Renal cortical epithelial cell (primary cell): ENCODE data around the gene CAMK2D. TPM values are rescaled to one million over a fixed set of nuclear protein-coding genes. Genes with fewer than 3 reads are reported as not detected.
"Not testable (repeated sequence)": the region's sequence is repeated elsewhere in the genome, so short reads cannot be mapped to it uniquely, and the experiment has no call there.

Experiments
- DNase-seq: peaks from one replicate; pipeline ENCODE4 v3.0.0-alpha.2; 2011; ENCODE audit warnings: low read depth
- total RNA-seq: library from RNA; depleted of rRNA; stranded (reverse); fragments of >200 nt; gene quantifications from 2 replicates; pipeline ENCODE4 v1.2.3, GENCODE V29; 2014

CAMK2D gene
- total RNA-seq, 1 donor from 2014 or later, result 50.1 TPM

DNA sequence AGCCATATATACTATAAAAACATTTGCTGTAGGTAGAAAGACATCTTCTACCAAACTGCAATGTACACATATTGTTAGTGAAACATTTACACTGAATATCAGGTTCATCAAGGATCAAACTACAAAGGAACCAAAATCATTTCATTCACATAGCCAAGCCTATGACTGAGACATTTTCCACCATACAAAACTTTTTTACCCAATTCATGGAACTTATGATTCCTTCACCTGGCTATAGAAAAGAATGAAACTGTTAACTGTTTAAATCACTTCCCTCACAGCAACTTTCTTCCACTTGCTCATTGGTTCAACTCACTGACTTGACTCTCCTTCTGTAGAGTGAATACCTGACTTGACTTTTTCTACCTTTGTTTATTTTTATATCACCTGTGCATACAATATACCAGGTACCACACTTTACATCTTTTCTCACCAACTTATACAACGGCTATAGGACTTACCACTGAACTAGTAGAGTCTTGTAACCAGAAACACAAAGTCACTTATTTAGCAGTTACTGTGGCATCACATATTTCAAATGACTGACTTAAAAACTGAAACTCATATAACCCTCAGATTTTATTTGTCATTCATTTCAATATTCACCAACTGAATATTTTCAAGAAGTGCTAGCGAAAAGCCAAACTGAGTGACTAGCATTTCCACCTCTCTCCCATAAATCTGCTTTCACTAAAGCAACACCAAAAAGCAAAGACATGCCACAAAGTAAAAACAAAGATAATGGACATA, 30.9 kb downstream of the CAMK2D start:
- DNase-seq, result no peak

DNA sequence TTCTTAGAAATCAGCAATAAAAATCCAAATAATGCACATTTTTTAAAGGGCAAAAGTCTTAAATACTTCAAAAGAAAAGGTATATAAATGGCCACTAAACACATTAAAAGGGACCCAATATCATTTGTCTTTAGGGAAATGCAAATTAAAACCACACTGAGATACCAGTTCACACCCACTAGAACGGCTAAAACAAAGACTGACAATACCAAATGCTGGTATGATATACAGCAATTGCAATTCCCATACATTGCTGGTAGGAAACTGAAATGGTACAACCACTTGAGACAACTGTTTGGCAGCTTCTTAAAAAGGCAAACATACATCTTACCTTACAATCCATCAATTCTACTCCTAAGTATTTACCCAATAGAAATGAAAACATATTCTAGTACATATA, 33.7 kb downstream of the CAMK2D start:
- DNase-seq, result no peak

GRCh38 chr4:113725963-113726362, 35.6 kb downstream of the CAMK2D start:
- no peak for DNase-seq

DNA sequence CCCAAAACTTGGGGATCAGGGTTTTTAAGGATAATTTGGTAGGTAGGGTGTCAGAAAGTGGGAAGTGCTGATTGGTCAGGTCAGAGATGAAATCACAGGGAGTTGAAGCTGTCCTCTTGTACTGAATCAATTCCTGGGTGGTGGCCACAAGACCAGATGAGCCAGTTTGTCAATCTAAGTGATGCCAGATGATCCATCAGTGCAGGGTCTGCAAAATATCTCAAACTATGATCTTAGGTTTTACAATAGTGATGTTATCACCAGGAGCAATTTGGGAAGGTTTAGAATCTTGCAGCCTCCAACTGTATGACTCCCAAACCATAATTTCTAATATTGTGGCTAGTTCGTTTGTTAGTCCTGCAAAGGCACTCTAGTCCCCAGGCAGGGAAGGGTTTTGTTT, 43.3 kb downstream of the CAMK2D start:
- DNase-seq, result no peak

DNA sequence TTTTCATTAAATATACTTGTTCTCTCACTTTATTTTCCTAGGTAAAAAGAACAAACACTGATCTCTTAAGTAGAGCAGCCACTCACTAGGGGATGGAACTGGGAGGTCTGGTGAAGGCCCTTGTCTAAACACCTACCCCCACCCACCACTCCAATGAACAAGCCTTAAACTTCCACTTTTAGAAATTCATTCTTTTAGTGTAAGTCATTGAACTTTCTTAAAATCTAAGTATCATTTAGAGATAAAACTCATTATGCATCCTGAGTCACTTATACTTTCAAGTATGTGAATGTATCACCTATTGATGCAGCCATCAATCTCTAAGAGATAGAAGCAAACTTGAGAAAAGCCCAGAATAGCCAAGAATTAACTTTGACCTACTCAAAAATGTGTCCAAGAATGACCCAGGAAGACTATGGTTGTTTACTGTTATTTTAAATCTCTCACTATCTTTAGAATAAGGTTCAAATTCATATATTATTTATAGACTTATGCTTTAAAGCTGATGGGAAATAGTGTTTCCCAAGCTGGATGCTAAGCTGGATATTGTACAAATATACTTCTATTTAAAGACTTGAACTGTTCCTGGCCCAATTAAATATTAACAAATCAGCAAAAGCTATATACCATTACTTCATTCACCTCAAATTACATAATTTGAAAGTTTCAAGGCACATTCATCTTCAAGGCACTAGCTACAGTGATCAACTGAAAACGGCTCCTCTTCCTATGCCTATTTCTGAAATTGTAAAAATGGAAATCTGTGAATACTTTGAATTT, 49.5 kb downstream of the CAMK2D start:
- DNase-seq, result peak; percentile 27

GRCh38 chr4:113708250-113708649, 53.3 kb downstream of the CAMK2D start:
- DNase-seq, result peak; percentile 71

DNA sequence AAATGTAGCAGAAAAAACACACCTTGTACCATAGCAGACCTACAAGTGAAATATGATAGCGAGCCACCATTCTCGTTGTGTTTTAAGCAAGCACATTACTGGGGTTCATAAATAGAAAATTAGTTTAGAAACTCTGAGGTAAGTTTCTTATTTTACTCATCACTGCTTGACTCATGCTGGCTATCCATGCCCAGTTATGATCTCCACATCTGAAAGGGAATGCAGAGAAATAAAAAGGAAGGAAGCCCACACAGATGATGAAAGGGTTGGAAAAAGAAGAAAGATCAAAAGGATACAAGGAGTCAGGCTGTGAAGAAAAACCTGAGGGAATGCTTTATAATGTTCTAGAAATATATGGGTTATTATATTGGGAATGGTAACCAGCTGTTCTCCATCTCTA, 54.5 kb downstream of the CAMK2D start:
- DNase-seq, result no peak

DNA sequence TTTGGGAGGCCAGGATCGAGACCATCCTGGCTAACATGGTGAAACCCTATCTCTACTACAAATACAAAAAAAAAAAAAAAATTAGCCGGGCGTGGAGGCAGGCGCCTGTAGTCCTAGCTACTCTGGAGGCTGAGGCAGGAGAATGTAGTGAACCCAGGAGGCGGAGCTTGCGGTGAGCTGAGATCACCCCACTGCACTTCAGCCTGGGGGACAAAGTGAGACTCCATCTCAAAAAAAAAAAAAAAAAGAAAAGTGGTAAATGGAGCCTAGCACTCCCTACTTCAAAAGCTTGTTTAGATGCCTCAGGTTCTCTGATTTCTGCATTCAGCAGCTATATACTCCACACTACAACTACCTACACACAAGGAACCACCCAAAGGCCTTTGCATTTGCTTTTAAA, 56.4 kb downstream of the CAMK2D start:
- DNase-seq, result not testable (repeated sequence)

- peak; percentile 69 for DNase-seq
Measured at GRCh38 chr4:113702596-113702995, 58.9 kb downstream of the CAMK2D start.

DNA sequence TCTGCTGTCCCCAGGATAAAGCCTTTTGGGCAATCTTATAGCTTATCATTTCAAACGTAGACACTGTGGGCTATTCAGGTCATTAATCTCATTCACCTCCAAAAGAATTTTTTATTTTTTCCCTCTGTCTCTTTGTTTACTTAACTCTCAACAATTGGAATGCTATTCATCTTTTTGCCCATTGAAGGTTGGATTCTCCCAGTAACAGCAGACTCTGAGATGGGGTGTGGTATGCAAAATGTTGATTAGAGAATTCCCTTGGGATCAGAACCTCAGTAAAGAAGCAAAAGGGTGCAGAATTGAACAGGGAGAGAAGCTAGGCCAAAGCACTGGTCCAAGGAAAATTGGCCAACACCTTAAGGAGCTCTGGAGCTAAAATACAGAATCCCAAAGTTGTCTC, 60.4 kb downstream of the CAMK2D start:
- no peak for DNase-seq

GRCh38 chr4:113700602-113701150, 60.9 kb downstream of the CAMK2D start:
- DNase-seq, result no peak

- DNase-seq, result no peak
Measured at GRCh38 chr4:113699772-113700171, 61.8 kb downstream of the CAMK2D start.

DNA sequence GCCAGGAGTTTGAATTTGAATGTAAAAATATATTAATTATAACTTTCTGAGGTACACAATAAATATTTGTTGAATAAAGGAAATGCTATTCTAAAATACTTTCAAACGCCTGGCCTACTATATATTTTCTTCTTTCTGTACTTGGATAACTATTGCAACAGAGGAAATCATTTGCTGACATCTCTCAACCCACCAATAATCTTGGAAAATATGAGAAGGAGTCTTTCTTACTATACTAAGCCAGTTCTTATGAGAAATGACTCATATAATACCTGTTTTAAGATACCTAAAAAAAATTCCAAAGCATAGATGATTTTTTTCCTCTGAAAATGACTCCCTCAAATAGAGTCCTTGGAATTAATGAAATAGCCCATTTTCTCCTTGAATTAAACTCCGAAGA, 64.1 kb downstream of the CAMK2D start:
- no peak for DNase-seq

DNA sequence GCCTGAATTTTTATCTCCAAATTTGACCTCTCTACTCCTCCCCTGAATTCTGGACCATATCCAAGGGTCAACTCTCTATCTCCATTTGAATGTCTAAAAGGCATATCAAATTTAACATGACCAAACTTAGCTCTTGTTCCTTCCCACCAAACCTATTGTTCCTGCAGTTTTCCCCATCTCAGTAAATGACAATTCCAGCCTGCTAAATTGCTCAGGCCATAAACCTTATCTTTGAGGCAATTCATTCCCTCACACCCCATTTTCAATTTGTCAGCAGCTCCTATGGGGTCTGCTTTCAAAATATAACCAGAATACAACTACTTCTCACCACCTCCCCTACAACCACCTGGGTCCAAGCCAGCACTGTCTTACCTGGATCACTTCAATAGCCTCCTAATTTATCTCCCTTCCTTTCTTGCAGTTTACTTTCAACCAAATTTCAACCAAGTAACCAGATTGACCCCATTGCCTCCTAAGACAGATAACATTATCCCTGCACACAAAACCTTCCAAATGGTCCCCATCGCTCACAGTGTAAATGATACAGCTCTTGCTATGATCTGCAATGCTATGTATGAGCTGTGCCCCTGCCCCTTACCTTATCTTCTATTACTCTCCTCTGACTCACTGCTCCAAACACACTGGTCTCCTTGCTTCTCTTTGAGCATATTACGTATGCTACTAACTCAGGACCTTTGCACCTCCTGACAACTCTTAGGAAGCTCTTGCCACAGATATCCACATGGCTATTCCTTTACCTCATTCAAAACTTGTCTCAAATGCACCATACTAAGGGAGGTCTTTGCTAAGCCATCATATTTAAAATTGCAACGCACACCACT, 66.0 kb downstream of the CAMK2D start:
- DNase-seq, result no peak

- no peak for DNase-seq
Measured at GRCh38 chr4:113694008-113694407, 67.5 kb downstream of the CAMK2D start.

DNA sequence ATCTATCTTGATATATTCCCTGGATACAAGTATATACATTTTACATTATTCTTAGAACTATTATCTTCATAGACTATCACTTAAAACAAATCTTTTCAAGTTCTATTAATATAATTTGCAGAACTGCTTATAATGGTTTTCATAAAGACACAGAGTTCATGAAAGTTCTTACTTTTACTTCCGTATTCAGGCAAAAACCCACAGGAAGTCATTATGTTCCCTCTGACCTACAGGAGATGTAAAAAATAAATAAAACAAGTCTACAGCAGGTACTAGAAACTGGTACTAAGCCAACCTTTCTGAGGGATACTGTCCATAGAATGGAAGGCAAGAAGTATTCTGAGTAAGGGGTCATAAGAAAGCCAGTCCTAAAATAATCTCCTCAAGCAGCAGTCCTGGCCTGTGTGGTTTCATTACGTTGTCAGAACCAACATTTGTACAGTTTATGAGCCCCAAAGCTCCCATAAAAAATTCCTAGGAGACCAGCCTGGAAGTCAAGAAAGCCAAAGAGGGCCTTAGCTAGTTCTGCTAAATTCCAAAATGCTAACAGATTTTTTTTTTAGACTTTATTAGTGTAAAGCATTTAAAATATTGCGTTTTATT, 68.6 kb downstream of the CAMK2D start:
- no peak for DNase-seq

GRCh38 chr4:113691676-113692075, 69.9 kb downstream of the CAMK2D start:
- no peak for DNase-seq

DNA sequence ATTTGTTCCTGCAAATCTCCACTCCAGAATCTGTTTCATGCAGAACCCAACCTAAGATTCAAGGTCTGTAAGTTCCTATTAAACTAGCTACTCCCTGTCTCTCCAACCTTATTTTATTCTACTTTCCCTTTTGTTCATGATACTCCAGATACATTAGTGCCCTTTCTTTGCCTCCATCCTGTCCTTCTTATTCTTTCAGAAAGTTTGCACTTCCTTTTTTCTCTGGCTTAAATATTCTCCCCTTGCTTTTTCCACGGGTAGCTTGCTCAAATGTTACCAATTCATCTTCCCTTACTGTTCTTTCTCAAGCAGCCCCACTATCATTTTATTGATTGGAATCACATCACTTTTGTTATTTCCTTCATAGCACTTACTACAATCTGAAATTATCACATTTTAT, 72.1 kb downstream of the CAMK2D start:
- no peak for DNase-seq

GRCh38 chr4:113687067-113687718, 74.3 kb downstream of the CAMK2D start:
- DNase-seq, result no peak

GRCh38 chr4:113685157-113685556, 76.4 kb downstream of the CAMK2D start:
- not testable (repeated sequence) for DNase-seq

- DNase-seq, result peak; percentile 32
Measured at GRCh38 chr4:113684534-113685091, 76.9 kb downstream of the CAMK2D start.
